GM12878 (cell line): ENCODE data around the gene BCAS4. TPM values are rescaled to one million over a fixed set of nuclear protein-coding genes. Genes with fewer than 3 reads are reported as not detected.

Experiments used
- CUX1 ChIP-seq: IDR thresholded peaks from 2 replicates; pipeline ENCODE4 v1.6.1; 2012; ENCODE audit warnings: improper control_type of control experiment, low read depth, low read length; ENCODE audit not compliant: insufficient replicate concordance
- DPF2 ChIP-seq: fragments of 450-650 bp; IDR thresholded peaks from 2 replicates; pipeline ENCODE4 v1.6.1; 2017; ENCODE audit warnings: mild to moderate bottlenecking
- HDAC6 ChIP-seq: fragments of 200-600 bp; sonication (generic); IDR thresholded peaks from one replicate; pipeline ENCODE4 v1.8.0; 2017; ENCODE audit warnings: antibody characterized with exemption; ENCODE audit not compliant: unreplicated experiment
- IKZF2 ChIP-seq, 2 experiments: fragments of 450-650 bp; IDR thresholded peaks; 2 replicates each; pipeline ENCODE4 v1.6.1; 2017; ENCODE audit warnings: mild to moderate bottlenecking in 2 of 2, moderate library complexity in 2 of 2
- KAT2A ChIP-seq: conservative IDR thresholded peaks from 2 replicates; pipeline ENCODE4 v1.6.1; 2011; ENCODE audit warnings: low read depth, low read length; ENCODE audit not compliant: control insufficient read depth
- NFIC ChIP-seq: IDR thresholded peaks from 2 replicates; pipeline ENCODE4 v1.6.1; 2012; ENCODE audit warnings: low read depth, mild to moderate bottlenecking, inconsistent platforms, low read length, moderate library complexity
- PAX5 ChIP-seq: IDR thresholded peaks from 2 replicates; pipeline ENCODE4 v1.6.1; 2011; ENCODE audit warnings: low read depth, low read length, borderline replicate concordance
- RFX5 ChIP-seq: IDR thresholded peaks from 2 replicates; pipeline ENCODE4 v1.6.1; 2011; ENCODE audit warnings: low read depth, low read length, improper control_type of control experiment
- SMAD1 ChIP-seq: fragments of 450-650 bp; IDR thresholded peaks from 2 replicates; pipeline ENCODE4 v1.6.1; 2018; ENCODE audit warnings: mild to moderate bottlenecking, low read depth; ENCODE audit not compliant: partially characterized antibody
- SP1 ChIP-seq: IDR thresholded peaks from one replicate; pipeline ENCODE4 v1.6.1; 2011; ENCODE audit warnings: low read depth, low read length
- SPI1 ChIP-seq: IDR thresholded peaks from 2 replicates; pipeline ENCODE4 v1.6.1; 2011; ENCODE audit warnings: low read depth, mild to moderate bottlenecking, low read length, moderate library complexity, borderline replicate concordance; ENCODE audit not compliant: insufficient read depth
- TAF1 ChIP-seq: IDR thresholded peaks from 2 replicates; pipeline ENCODE4 v1.6.1; 2011; ENCODE audit warnings: mild to moderate bottlenecking, low read depth, low read length, borderline replicate concordance
- TARDBP ChIP-seq: IDR thresholded peaks from 2 replicates; pipeline ENCODE4 v1.6.1; 2016; ENCODE audit warnings: borderline replicate concordance
- USF1 ChIP-seq: IDR thresholded peaks from 2 replicates; pipeline ENCODE4 v1.6.1; 2011; ENCODE audit warnings: borderline replicate concordance, low read depth, mild to moderate bottlenecking, moderate library complexity, mixed read lengths, low read length; ENCODE audit not compliant: insufficient read depth; ENCODE audit errors: extremely low read length
- ZNF207 ChIP-seq: fragments of 450-650 bp; IDR thresholded peaks from 2 replicates; pipeline ENCODE4 v1.6.1; 2014; ENCODE audit warnings: antibody characterized with exemption, mild to moderate bottlenecking, borderline replicate concordance
- ZNF217 ChIP-seq: fragments of 450-650 bp; IDR thresholded peaks from 2 replicates; pipeline ENCODE4 v1.6.1; 2017; ENCODE audit warnings: antibody characterized with exemption, mild to moderate bottlenecking
- polyA plus RNA-seq, 11 experiments: library from polyadenylated mRNA; depleted of rRNA in 4 of 11; unstranded in 6 of 11; stranded (reverse) in 5 of 11; fragments of >200 nt; fragmentation: Nextera tagmentation in 4 of 11; fragmentation: Illumina TruSeq in 1 of 11; extraction: Ambion mirVana in 4 of 11; extraction: Trizol in 1 of 11; gene quantifications; 1 replicate in 1 of 11; 2 replicates in 10 of 11; pipeline versions ENCODE4 v1.2.1 to v1.2.3, GENCODE V29; 2011 to 2016; ENCODE audit warnings: inconsistent platforms in 2 of 11, missing spikeins in 2 of 11, low read depth in 1 of 11
- total RNA-seq, 4 experiments: library from RNA; depleted of rRNA in 3 of 4; stranded (reverse); fragments of >200 nt in 3 of 4; fragmentation: Illumina TruSeq in 1 of 4; extraction: Trizol in 1 of 4; gene quantifications; 2 replicates each; pipeline versions ENCODE4 v1.2.1 to v1.2.3, GENCODE V29; 2013 to 2021
- TF ChIP-seq, protein P1 (sequence below): fragments of 450-650 bp; formaldehyde crosslinking; IDR thresholded peaks from 2 replicates; pipeline ENCODE4 v1.4.0; 2022; ENCODE audit warnings: mild to moderate bottlenecking, moderate library complexity
- TF ChIP-seq, protein P2 (sequence below): fragments of 450-650 bp; IDR thresholded peaks from 2 replicates; pipeline ENCODE4 v1.6.1; 2017; ENCODE audit warnings: low read depth, mild to moderate bottlenecking, moderate library complexity

Gene BCAS4
- total and polyA plus RNA-seq, 10 of the 15 experiments (the other 5 are each of a cell fraction or from before 2014, with no cell fraction given), result 14.8 to 214 (median 65.3) TPM

GRCh38 chr20:50848846-50849673, 54.2 kb downstream of the BCAS4 start (continued):
- TF ChIP-seq ZNF207 (no peak), CUX1 (no peak), IKZF2 (IDR thresholded peaks at IDR 0.05) (peak; percentile 19 to 28; a peak in 1 of 4 replicates), USF1 (no peak), TAF1 (no peak), SP1 (peak; percentile 54), HDAC6 (no peak), PAX5 (peak; percentile 37; the same call in 1 of the 2 replicates), RFX5 (no peak), KAT2A (no peak), TARDBP (no peak), ZNF217 (no peak), DPF2 (peak; percentile 79), SMAD1 (no peak), NFIC (peak; percentile 76; the same call in 1 of the 2 replicates), SPI1 (peak; percentile 96)
- TF ChIP-seq, protein P1, sequence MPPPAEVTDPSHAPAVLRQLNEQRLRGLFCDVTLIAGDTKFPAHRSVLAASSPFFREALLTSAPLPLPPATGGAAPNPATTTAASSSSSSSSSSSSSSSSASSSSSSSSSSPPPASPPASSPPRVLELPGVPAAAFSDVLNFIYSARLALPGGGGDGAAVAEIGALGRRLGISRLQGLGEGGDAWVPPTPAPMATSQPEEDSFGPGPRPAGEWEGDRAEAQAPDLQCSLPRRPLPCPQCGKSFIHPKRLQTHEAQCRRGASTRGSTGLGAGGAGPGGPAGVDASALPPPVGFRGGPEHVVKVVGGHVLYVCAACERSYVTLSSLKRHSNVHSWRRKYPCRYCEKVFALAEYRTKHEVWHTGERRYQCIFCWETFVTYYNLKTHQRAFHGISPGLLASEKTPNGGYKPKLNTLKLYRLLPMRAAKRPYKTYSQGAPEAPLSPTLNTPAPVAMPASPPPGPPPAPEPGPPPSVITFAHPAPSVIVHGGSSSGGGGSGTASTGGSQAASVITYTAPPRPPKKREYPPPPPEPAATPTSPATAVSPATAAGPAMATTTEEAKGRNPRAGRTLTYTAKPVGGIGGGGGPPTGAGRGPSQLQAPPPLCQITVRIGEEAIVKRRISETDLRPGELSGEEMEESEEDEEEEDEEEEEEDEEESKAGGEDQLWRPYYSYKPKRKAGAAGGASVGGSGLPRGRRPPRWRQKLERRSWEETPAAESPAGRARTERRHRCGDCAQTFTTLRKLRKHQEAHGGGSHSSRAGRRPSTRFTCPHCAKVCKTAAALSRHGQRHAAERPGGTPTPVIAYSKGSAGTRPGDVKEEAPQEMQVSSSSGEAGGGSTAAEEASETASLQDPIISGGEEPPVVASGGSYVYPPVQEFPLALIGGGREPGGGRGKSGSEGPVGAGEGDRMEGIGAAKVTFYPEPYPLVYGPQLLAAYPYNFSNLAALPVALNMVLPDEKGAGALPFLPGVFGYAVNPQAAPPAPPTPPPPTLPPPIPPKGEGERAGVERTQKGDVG, result no peak
- TF ChIP-seq, protein P2, sequence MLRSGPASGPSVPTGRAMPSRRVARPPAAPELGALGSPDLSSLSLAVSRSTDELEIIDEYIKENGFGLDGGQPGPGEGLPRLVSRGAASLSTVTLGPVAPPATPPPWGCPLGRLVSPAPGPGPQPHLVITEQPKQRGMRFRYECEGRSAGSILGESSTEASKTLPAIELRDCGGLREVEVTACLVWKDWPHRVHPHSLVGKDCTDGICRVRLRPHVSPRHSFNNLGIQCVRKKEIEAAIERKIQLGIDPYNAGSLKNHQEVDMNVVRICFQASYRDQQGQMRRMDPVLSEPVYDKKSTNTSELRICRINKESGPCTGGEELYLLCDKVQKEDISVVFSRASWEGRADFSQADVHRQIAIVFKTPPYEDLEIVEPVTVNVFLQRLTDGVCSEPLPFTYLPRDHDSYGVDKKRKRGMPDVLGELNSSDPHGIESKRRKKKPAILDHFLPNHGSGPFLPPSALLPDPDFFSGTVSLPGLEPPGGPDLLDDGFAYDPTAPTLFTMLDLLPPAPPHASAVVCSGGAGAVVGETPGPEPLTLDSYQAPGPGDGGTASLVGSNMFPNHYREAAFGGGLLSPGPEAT, result no peak
